Endothelial cell of umbilical vein (primary cell): ENCODE data around the gene MEPCE. TPM values are rescaled to one million over a fixed set of nuclear protein-coding genes. Genes with fewer than 3 reads are reported as not detected.

Experiments used
- BruUV-seq: library from RNA; stranded (reverse); fragments of 400-500 nt; replicated peaks from 2 replicates; lab custom pipeline; 2021; lab: Mats Ljungman, UMichigan
- CTCF ChIA-PET: fragments of 300-600, 350-600 bp; sonication (Branson Sonifier 250); formaldehyde crosslinking; loops from one replicate; lab custom pipeline; 2021; ENCODE audit warnings: antibody characterized with exemption, inconsistent platforms; lab: Charles Lee
- POLR2A ChIA-PET: fragments of 300-600, 350-600 bp; sonication (Branson Sonifier 250); formaldehyde crosslinking; loops from one replicate; lab custom pipeline; 2021; ENCODE audit warnings: antibody characterized with exemption, inconsistent platforms; lab: Charles Lee
- DNase-seq: peaks from one replicate; pipeline ENCODE4 v3.0.0-alpha.2; 2011; ENCODE audit warnings: low read depth, low spot score
- FAIRE-seq: peaks from 2 replicates; lab custom pipeline; 2011; peaks lifted over from hg19 to GRCh38; lab: Jason Lieb, UNC
- H2AFZ ChIP-seq: 2 replicates; pipeline ENCODE4 v1.6.0; 2012; ENCODE audit warnings: low read depth, low read length, control low read depth, inconsistent platforms
- H3K27ac ChIP-seq: 2 replicates; pipeline ENCODE4 v1.5.1; 2011; ENCODE audit warnings: low read depth, mild to moderate bottlenecking, control low read depth, low read length, moderate library complexity; ENCODE audit not compliant: insufficient read depth
- H3K27me3 ChIP-seq, 2 experiments: 2 replicates each; pipeline versions ENCODE4 v1.6.0 to v1.6.1; 2011; ENCODE audit warnings: low read length in 2 of 2, mixed read lengths in 1 of 2; ENCODE audit not compliant: control insufficient read depth in 2 of 2, insufficient read depth in 2 of 2
- H3K36me3 ChIP-seq, 2 experiments: 2 replicates in 1 of 2; 3 replicates in 1 of 2; pipeline ENCODE4 v1.5.1; 2011; ENCODE audit warnings: low read length in 2 of 2, mild to moderate bottlenecking in 1 of 2, moderate library complexity in 1 of 2; ENCODE audit not compliant: control insufficient read depth in 2 of 2, insufficient read depth in 2 of 2; ENCODE audit errors: extremely low read depth in 1 of 2
- H3K4me1 ChIP-seq: 3 replicates; pipeline ENCODE4 v1.5.1; 2011; ENCODE audit warnings: mild to moderate bottlenecking, low read length; ENCODE audit not compliant: control insufficient read depth, insufficient read depth; ENCODE audit errors: extremely low read depth
- H3K4me2 ChIP-seq: 2 replicates; pipeline ENCODE4 v1.6.1; 2011; ENCODE audit warnings: low read length, control low read depth, mixed read lengths; ENCODE audit not compliant: insufficient read depth
- H3K4me3 ChIP-seq, 3 experiments: fragments of 200-600 bp in 1 of 3; sonication (generic), shearing (Covaris generic) in 1 of 3; replicated peaks in 1 of 3; 2 replicates each; pipeline ENCODE4 v1.5.1; 2011 to 2016; ENCODE audit warnings: control low read depth in 3 of 3, low read length in 3 of 3, mild to moderate bottlenecking in 2 of 3, inconsistent platforms in 1 of 3, low read depth in 1 of 3, moderate library complexity in 1 of 3; ENCODE audit not compliant: insufficient read depth in 1 of 3
- H3K79me2 ChIP-seq: 2 replicates; pipeline ENCODE4 v1.6.0; 2012; ENCODE audit warnings: low read length, inconsistent platforms; ENCODE audit not compliant: control insufficient read depth, insufficient read depth
- H3K9ac ChIP-seq: replicated peaks from 2 replicates; pipeline ENCODE3; 2011; ENCODE audit warnings: low read length, control low read depth; ENCODE audit not compliant: insufficient read depth; ENCODE audit errors: extremely low read depth
- H3K9me1 ChIP-seq: replicated peaks from 3 replicates; pipeline ENCODE4 v1.6.0; 2011; ENCODE audit warnings: mild to moderate bottlenecking, low read length; ENCODE audit not compliant: control insufficient read depth, insufficient read depth; ENCODE audit errors: extremely low read depth
- H3K9me3 ChIP-seq: replicated peaks from 2 replicates; pipeline ENCODE4 v1.5.1; 2012; ENCODE audit warnings: low read length, inconsistent platforms; ENCODE audit not compliant: control insufficient read depth, insufficient read depth
- H4K20me1 ChIP-seq: replicated peaks from 2 replicates; pipeline ENCODE3; 2011; ENCODE audit warnings: mild to moderate bottlenecking, low read length; ENCODE audit not compliant: control insufficient read depth, insufficient read depth; ENCODE audit errors: extremely low read depth
- CTCF ChIP-seq, 2 donors: IDR thresholded peaks; 1 replicate in 1 of 2; 2 replicates in 1 of 2; pipeline ENCODE4 v1.5.1; 2011; ENCODE audit warnings: low read length in 2 of 2, mild to moderate bottlenecking in 2 of 2, moderate library complexity in 2 of 2, control low read depth in 1 of 2, inconsistent platforms in 1 of 2, low read depth in 1 of 2; ENCODE audit not compliant: insufficient read depth in 1 of 2; ENCODE audit errors: extremely low read depth in 1 of 2
- EZH2 ChIP-seq: IDR thresholded peaks from 2 replicates; pipeline ENCODE4 v1.6.1; 2012; ENCODE audit warnings: borderline replicate concordance, low read depth, mild to moderate bottlenecking, moderate library complexity, low read length, inconsistent platforms; ENCODE audit not compliant: severe bottlenecking
- MAX ChIP-seq: IDR thresholded peaks from 2 replicates; pipeline ENCODE4 v1.6.1; 2011; ENCODE audit not compliant: insufficient read depth, insufficient read length
- dilution Hi-C: fragments of 300-500 bp; cut with MboI; formaldehyde crosslinking; loops from one replicate; pipeline ENCODE4 v1.15.0; 2019; ENCODE audit warnings: low sequenced_read_pairs; ENCODE audit not compliant: extremely low pct_ligation_motif_present
- intact Hi-C: fragments of 100-400 bp; cut with micrococcal nuclease; formaldehyde crosslinking; loops from one replicate; pipeline ENCODE4 v1.10.0; 2022
- polyA plus RNA-seq, 4 experiments: library from polyadenylated mRNA; depleted of rRNA in 3 of 4; stranded (reverse) in 3 of 4; unstranded in 1 of 4; fragments of >200 nt; gene quantifications; 2 replicates each; pipeline versions ENCODE4 v1.2.1 to v1.2.3, GENCODE V29; 2011 to 2012; ENCODE audit warnings: missing spikeins in 1 of 4
- total RNA-seq: library from RNA; stranded (reverse); gene quantifications from 2 replicates; pipeline ENCODE4 v1.2.3, GENCODE V29; 2021

MEPCE gene
- total and polyA plus RNA-seq, 2 donors (not counting 3 experiments of a cell fraction or from before 2014, with no cell fraction given), result 23.3 to 45.8 TPM

- DNase-seq, result peak; percentile 35
- H3K4me3 ChIP-seq, result peak overlapping the region; percentile 91 to 99 (median 91)
- H3K27me3 ChIP-seq, result no peaks in the 10 kb centered on the region
- H3K9me3 ChIP-seq, result no peaks in the 10 kb centered on the region
- H3K27ac ChIP-seq, result no peak overlapping the region
- no peaks in the 10 kb centered on the region for H4K20me1 ChIP-seq
- peak overlapping the region; percentile 58 for H3K4me2 ChIP-seq
- peak; percentile 59 for FAIRE-seq
- BruUV-seq, result no TSS peak
- TF ChIP-seq MAX, result no peak
- peak; percentile 31 to 53 for TF ChIP-seq CTCF (IDR thresholded peaks at IDR 0.05; ENCODE audit: extremely low read depth in 1 of 2, insufficient read depth in 1 of 2, low read depth in 1 of 2, low read length in 2 of 2)
- no peak for TF ChIP-seq EZH2
- peak overlapping the region; percentile 41 for H3K9ac ChIP-seq
- intact Hi-C loops, result no loop called here
- H3K4me1 ChIP-seq, result peaks cover 29% of the 10 kb centered on the region
- no peaks in the 10 kb centered on the region for H3K9me1 ChIP-seq
- H3K36me3 ChIP-seq, result peaks cover 2 to 9% of the 10 kb centered on the region in 2 experiments
- dilution Hi-C loops, result no loop called here
- CTCF ChIA-PET, result interaction anchor here (0.7 to 7.8 kb wide), 10 partner anchors 8 to 135 kb away, joined by 3 to 70 read pairs (median 5); partner anchors contain the start of genes FBXO24, LRCH4, MOSPD3 and SPACDR
- H2AFZ ChIP-seq, result no peak overlapping the region
- peaks cover 47% of the 10 kb centered on the region for H3K79me2 ChIP-seq
- POLR2A ChIA-PET, result no interaction called here
These were observed 47.6 kb downstream of the MEPCE start for GRCh38 chr7:100476903-100477870.
